ENCODE data around the gene GRID1.

GRCh38 chr10:85557077-85557476 lies 809.5 kb downstream of the GRID1 start:
- no peak for TF ChIP-seq RAD21 (IDR thresholded peaks at IDR 0.05; ENCODE audit: low read length)
- TF ChIP-seq, protein P1, sequence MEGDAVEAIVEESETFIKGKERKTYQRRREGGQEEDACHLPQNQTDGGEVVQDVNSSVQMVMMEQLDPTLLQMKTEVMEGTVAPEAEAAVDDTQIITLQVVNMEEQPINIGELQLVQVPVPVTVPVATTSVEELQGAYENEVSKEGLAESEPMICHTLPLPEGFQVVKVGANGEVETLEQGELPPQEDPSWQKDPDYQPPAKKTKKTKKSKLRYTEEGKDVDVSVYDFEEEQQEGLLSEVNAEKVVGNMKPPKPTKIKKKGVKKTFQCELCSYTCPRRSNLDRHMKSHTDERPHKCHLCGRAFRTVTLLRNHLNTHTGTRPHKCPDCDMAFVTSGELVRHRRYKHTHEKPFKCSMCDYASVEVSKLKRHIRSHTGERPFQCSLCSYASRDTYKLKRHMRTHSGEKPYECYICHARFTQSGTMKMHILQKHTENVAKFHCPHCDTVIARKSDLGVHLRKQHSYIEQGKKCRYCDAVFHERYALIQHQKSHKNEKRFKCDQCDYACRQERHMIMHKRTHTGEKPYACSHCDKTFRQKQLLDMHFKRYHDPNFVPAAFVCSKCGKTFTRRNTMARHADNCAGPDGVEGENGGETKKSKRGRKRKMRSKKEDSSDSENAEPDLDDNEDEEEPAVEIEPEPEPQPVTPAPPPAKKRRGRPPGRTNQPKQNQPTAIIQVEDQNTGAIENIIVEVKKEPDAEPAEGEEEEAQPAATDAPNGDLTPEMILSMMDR (IDR thresholded peaks at IDR 0.05) = no peak
- TF ChIP-seq NFIC (IDR thresholded peaks at IDR 0.05; ENCODE audit: borderline replicate concordance) = no peak
- TF ChIP-seq JUND (IDR thresholded peaks at IDR 0.05) = no peak
- no peak for TF ChIP-seq FOXJ3 (CRISPR knock-in tag; IDR thresholded peaks at IDR 0.05)
- TF ChIP-seq YY1 (IDR thresholded peaks at IDR 0.05; ENCODE audit: low read depth) = no peak
